GM10847 (cell line): Measurements from ENCODE around the gene PACSIN1.

Source experiments
- POLR2A ChIP-seq: IDR thresholded peaks from 2 replicates; pipeline ENCODE4 v1.6.1; 2011; ENCODE audit not compliant: insufficient read length; ENCODE audit errors: extremely low read depth

PACSIN1 gene

DNA sequence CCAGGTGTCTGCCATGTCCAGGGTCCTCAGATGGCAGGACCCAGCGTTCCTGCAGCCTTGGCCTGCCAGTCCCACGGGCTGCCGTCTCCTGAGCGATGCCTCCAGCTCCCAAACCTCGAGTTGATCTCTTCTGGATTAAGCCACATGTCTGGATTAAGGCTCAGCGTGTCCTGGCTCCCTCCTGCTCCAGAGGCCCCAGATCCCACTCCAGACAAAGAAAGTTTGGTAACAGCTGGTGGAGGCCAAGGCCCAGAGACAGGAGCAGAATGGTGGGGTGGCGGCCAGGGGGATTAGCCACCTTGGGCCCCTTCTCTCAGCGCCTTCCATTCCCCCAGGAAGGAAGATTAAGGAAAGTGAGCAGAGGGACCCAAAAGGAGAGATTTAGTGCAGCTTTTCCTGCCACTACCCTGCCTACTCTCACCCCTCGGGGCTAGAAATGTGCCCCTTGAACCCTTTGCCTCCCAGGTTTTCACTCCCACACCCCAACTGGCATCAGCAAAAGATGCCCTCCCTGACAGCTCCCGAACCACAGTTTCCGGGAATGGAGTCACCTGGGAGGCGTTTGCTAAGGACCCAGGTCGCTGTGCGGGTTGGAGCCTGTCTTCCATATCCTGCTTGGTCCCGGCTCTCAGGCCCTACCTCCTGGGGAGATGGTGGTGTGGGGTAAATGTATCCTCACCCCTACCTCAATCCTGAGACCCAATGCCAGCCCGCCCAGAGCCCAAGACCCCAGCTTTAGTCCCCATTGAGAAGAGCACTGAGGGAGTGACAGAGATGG, 83.3 kb downstream of the PACSIN1 start:
- no peak for TF ChIP-seq POLR2A

DNA sequence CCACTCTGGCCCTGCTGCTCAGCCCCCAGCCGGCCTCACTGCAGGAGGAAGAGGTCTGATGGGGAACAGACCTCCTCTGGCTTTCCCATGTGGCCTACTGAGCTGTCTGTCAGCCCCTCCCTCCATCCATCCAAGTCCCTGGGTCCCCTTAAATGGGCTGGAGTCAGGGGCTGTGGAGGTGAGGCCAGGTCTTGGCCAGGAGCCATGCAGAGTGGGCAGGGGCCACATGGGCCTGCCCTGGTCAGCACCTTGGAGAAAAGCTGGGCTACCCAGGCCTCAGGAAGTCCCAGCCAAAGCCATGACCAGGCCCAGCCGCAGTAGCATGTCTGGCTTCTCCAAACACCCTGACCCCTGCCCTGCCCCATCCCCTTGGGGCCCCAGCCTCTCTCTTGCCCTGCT, 83.9 kb downstream of the PACSIN1 start:
- no peak for TF ChIP-seq POLR2A

DNA sequence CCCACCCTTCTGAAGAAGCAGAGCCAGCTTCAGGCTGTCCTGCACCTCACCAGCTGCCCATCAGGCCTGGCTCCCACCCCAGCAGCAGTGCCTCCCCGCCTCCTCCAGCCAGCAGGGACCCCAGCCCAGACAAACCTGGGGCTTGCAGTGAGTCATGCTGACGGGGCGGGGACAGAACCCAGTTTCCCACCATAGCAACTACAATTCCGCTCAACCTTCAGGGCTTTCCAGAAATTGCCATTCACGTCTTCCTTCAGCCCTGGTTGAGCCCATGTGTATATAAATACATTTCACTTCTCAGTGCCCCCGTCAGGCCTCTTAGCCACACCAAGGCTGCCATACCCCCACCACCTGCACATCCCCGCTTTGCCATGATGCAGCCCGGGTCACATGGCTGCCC, 85.8 kb downstream of the PACSIN1 start:
- TF ChIP-seq POLR2A, result no peak

DNA sequence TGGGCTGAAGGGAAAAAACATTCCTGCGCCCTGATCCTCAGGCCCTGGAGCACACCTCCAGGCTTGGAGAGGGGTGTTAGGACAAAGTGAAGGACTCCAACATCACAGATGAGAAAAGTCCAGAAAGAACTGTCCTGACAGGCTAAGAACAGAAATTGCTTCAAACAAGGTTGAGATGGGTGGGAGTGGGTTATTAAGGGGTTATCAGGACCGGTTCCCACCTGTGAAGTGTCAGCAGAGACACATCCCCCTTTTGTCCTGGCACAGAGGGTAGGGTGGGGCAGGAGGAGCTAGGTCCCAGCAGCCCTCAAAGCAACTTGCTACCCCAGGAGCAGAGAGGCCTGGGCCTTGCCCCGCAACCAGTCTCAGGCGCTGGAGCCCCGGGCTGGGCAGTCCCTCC, 86.7 kb downstream of the PACSIN1 start:
- no peak for TF ChIP-seq POLR2A

DNA sequence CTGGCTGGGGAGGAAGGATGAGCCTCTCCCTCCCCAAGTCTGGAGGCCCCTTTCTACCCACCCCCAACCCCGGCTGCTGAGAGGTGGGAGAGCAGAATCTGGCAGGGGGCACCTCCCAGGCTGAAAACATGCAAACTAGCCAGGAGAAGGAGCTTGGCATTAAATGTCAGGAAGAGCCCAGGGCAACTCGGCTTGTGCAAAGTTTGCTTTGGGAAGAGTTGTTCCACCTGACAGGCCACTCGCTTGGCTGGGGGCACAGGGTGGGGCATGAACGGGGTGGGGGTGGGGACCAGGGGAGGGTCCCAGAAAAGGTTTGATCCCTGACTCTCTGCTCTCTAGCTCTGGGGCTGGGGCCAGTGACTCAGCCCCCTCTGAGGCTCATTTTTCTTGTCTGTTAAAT, 87.3 kb downstream of the PACSIN1 start:
- no peak for TF ChIP-seq POLR2A

DNA sequence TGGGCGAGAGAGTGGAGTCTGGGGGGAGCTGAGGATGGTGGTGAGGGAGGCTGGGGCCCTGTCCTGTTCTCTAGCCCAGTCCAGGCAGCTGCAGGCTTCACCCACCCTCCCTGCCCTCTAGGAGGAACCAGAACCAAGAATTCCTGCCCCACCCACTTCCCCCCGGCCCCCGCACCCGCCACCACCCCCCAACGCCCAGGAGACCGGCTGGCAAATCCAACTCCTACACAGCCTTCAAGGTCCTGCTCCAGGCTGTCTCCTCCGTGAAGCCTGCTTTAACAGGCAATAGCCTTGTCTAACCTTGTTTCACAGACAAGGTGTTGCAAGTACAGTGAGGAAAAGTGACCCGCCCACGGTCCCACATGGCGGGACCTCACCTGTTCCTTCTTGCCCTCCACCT, 87.9 kb downstream of the PACSIN1 start:
- TF ChIP-seq POLR2A, result no peak

DNA sequence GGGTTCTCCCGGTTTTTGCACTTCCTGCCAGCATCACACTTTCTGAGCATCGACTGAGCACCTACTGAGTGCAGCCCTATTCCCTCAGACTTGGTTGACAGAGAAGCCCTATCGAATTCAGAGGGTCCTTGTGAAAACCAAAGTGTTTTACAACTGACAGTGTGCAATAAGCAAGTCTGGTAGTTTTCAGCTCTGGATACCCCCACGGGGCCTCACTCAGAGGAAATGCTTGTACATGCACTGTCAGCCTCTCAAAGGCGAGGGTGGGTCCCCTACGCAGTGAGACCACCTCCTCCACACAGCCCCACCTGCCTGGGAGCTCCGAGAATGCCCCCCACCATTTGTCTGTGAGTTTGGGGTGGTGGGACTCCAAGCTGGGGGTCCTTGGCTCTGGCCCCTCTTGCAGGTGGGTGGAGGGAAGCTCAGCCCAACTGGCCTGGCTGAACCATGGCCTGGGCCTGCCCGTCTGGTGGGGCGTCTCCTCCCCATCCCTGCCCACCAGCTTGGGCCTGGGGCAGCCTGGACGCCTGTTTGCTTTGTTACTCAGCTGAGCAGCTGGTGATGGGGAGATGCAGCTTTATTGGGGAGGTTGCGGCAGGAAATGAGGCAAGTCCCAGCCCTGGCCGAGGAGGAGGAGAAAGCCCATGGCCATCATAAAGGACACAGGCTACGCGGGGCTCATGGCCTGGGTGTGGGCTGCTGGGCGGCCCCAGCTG, 88.6 kb downstream of the PACSIN1 start:
- no peak for TF ChIP-seq POLR2A

DNA sequence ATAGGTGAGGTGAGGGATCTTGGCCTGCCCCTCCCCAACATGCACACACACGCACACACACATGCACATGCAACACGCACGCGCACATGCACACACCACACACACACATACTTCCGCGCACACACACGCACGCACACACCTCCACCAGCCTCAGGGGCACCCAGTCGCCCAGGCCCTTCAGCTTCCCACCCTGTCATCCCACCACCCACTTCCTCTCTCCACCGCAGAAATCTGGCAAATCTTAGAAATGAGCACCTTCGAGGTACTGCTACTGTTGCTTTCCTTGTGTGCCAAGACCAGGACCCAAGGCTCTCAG, 89.1 kb downstream of the PACSIN1 start:
- TF ChIP-seq POLR2A, result no peak

DNA sequence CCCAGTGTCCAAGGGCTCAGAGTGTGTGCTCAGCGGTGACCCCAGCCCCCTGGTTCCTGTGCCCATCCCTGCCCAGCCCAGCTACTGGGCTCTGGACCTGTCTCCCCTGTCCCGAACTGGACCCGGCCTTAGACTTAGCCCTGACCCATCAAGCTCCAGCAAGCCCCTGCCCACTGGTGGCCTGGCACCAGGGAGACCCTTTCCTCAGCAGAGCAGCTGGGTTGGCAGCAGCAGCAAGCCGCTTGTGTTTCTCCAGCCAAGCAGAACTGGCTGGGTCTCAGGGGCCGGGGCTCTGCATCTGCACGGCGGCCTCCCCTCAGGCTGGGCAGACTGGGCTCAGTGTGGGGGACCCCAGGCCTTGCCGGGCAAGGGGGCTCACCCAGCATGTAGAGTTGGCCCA, 89.5 kb downstream of the PACSIN1 start:
- TF ChIP-seq POLR2A, result no peak

DNA sequence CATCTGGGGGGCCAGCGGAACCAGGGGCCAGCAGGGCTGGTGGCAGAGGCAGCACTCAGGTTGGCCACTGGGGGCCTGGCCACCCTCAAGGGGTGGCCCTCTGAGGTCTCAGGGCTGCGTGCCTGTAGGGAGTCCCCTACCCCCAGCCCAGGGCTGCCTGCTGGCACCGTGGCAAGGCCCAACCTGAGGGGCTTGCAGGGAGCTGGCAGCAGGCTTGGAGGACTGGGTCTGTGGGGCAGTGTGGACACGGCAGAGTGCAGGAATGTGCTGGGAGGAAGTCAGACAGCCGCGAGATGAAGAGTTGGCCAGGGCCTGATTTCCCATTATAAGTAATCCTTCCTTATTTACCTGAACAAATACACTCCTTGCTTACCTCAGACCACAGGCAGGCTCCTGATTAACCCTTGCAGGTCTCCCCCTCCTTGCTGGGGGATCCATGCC, 90.2 kb downstream of the PACSIN1 start, which contains the start of gene SPDEF:
TSS of gene SPDEF (minus strand) at position 299 of the 441 bp plus-strand sequence. CDS start 11,874 bp downstream, outside the sequence.
- TF ChIP-seq POLR2A, result no peak

DNA sequence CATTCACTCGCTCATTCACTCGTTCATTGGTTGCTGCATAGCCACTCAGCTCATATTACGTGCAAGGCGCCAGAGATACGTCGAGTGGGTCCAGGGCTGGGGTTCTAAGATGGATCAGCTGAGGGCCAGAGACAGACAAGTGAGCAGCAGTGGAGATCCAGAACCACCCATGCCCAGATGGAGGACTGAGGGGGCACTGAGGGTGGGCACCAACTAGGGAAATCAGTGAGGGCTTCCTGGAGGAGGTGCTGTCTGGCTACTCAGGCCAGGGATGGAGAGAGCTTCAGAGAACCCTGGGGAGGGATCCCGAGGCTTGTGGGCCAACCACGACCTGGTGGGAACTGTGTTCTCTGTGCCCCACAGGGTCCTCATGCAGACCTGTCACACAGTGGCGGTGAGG, 90.6 kb downstream of the PACSIN1 start:
- no peak for TF ChIP-seq POLR2A

DNA sequence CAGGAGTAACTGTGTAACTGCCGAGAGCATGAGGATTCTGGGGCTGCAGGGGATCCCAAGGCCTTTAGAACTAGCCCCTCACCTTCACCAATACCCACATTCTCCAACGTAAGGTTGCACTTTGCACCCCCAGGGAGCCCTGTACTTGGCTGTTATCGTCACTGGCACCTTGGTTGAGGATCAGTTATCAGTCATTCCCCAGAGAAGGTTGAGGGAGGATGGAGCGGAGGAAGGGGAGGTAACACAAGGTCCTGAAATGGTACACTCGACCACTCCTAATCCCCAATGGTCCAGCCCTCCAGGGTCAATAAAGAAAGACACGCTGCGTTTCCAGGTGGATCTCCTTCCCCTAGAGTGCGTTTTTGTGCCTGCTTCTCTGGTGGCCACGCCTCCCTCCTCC, 91.4 kb downstream of the PACSIN1 start:
- TF ChIP-seq POLR2A, result no peak

DNA sequence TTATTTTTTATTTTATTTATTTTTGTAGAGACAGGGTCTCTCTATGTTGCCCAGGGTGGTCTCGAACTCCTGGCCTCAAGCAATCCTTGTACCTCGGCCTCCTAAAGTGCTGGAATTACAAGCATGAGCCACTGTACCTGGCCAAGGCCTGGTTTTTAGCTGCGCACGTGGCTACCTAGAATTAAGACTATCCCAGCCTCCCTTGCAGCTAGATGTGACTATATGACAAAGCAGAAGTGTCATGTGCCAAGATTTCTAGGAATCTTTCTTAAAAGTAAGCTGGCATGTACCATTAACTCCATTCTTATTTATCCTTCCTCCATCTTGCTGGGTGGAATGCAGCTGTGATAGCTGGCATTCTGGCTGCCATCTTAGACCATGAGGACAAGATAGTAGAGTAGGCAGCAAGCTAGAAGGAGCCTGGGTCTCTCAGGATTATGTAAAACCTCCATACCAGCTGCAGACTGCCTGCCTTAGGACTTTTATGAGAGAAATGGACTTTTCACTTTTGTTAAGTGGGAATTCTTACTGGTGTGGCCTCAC, 92.4 kb downstream of the PACSIN1 start:
- no peak for TF ChIP-seq POLR2A

DNA sequence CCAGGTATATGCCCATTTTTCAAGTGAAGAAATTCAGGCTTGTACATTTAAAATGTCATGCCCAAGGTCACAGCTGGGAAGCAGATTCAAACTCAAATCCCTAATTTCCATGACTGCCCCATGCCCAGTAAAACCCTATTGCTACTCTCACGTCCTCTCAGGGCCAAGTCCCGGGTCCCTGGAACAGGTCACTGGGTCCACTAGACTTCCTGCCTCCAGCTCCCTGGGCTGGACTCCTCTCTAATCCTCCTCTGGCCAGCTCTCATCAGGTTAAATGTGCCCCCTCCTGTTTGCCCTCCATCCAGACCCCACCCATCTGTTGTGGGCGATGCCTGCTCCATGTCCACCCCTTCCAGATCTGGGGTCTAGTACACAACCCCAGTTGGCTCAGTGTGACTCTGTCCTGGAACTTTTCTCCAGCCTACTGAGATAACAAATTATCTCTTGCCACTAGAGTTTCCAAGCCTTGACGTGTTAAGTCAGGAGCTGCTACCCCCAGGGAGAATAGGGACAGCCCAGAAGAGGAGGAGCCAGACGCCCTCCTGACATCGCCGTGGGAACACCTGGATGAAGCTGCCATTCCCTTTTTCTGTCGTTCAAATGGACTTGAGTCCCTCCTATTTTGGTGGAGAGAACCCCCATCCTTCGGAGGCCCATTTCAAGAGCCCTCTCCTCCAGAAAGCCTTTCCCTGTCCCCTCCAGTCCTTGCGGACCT, 93.9 kb downstream of the PACSIN1 start:
- TF ChIP-seq POLR2A, result no peak

DNA sequence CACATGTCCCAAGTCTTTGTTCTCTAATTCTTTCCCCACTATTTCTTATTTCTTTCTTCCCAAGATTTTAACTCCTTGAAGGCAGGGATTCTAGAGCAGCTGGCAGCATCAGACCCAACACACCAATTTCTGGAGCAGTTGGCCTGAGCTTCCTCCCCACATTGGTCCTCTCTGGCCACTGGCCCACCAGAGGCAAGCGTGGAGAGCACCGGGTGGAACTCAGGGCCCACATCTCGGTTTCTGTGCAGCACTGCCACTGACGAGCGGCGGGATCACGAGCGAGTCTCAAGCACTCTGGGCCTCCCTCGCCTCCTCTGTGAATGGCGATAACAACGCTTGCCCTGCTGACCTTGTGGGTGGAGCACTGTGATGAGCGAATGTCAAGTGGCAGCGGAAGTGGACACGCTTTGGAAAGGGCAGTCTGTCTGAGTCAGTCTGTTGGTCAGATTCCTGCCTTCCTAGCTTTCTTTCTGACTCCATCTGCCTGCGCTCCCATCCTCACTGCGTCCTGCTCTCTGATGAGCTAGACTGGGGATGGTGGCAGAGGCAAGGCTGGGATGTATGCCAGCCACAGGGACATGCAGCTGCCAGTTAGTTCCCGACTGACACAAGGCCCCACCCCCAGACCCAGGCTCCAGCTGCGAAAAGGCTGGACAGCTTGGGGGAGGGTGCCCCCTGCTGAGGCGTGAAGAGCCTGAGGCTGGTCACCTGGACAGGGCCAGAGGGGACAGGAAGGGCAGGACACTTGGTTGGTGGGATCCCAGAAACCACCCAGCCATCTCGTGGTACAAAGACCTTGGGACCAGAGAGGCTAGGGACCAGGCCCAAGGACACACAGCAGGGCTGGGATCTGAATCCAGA, 94.7 kb downstream of the PACSIN1 start:
- no peak for TF ChIP-seq POLR2A
